AG04449 (cell line): ENCODE data around the gene PTPRJ.

ENCODE experiments used
- CTCF ChIA-PET: fragments of 350-600 bp; formaldehyde crosslinking; extraction: SDS; loops from one replicate; lab custom pipeline; 2021; ENCODE audit warnings: antibody characterized with exemption; lab: Yijun Ruan, JAX
- POLR2A ChIA-PET: fragments of 400-600, 350-600 bp; formaldehyde crosslinking; extraction: SDS; loops from one replicate; lab custom pipeline; 2020; ENCODE audit warnings: antibody characterized with exemption, inconsistent platforms; lab: Yijun Ruan, JAX
- DNase-seq: peaks from one replicate; pipeline ENCODE4 v3.0.0-alpha.2; 2010; ENCODE audit warnings: low read depth, low spot score
- H3K4me3 ChIP-seq: 2 replicates; pipeline ENCODE4 v1.5.1; 2011; ENCODE audit warnings: low read depth, mild to moderate bottlenecking, control low read depth, low read length
- TF ChIP-seq, protein P1 (sequence below): IDR thresholded peaks from one replicate; pipeline ENCODE4 v1.5.1; 2011; ENCODE audit warnings: mild to moderate bottlenecking, moderate library complexity, low read length, control low read depth, inconsistent platforms; ENCODE audit not compliant: insufficient read depth; ENCODE audit errors: missing control alignments

PTPRJ gene

GRCh38 chr11:47979378-47980087, 826 bp upstream of the PTPRJ start:
- no peak for DNase-seq
- ChIA-PET POLR2A (no interaction called here), CTCF (interaction anchor here (0.8 to 3.9 kb wide), 5 partner anchors 10 to 131 kb away, joined by 3 to 21 read pairs (median 4); no protein-coding TSS in a partner anchor)
- TF ChIP-seq, protein P1, sequence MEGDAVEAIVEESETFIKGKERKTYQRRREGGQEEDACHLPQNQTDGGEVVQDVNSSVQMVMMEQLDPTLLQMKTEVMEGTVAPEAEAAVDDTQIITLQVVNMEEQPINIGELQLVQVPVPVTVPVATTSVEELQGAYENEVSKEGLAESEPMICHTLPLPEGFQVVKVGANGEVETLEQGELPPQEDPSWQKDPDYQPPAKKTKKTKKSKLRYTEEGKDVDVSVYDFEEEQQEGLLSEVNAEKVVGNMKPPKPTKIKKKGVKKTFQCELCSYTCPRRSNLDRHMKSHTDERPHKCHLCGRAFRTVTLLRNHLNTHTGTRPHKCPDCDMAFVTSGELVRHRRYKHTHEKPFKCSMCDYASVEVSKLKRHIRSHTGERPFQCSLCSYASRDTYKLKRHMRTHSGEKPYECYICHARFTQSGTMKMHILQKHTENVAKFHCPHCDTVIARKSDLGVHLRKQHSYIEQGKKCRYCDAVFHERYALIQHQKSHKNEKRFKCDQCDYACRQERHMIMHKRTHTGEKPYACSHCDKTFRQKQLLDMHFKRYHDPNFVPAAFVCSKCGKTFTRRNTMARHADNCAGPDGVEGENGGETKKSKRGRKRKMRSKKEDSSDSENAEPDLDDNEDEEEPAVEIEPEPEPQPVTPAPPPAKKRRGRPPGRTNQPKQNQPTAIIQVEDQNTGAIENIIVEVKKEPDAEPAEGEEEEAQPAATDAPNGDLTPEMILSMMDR, result no peak
- H3K4me3 ChIP-seq, result peak overlapping the region; percentile 65

- no peak for DNase-seq
- peak overlapping the region; percentile 65 for H3K4me3 ChIP-seq
- CTCF ChIA-PET, result no interaction called here
- TF ChIP-seq, protein P1, result peak; percentile 40
- POLR2A ChIA-PET, result no interaction called here
Measured at GRCh38 chr11:47980907-47981621, 705 bp downstream of the PTPRJ start.

DNA sequence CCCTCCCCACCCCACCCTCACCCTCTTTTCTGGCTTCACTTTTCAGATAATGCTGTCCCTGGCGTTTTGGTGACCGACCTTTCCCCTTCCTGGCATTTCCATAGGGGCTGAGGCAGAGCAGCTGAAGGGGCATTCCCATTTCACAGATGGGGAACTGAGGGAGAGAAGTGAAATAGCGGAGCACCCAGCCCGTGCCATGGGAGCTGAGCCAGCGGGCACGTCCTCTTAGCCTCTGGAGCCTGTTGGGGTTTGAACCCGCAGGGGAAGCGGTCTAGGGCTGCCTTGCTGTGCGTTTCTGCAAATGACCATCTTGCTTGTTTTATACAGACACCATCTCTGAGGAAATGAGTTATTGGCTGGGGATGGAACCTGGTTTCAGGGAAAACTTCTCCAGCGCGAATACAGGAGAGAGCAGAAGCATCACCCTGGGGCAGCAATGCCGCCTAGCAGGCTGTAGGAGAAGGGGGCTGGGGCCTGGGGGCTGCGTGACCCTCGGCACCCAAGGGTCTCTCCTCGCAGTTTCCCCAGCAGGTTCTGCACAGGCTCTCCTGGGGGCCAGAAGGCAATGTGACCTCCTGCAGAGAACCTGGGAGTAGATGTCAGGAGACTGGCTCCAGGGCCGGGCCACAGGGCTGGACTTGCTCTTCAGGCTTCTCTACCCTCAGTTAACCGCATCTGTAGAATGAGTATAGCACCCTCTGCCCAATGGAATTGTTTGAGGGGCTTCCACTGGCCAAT, 1.5 kb downstream of the PTPRJ start:
- H3K4me3 ChIP-seq, result peak overlapping the region; percentile 65
- ChIA-PET POLR2A (no interaction called here), CTCF (interaction anchor here (0.9 to 3.1 kb wide), 6 partner anchors 11 to 126 kb away, joined by 3 to 15 read pairs (median 6); no protein-coding TSS in a partner anchor)
- TF ChIP-seq, protein P1, result no peak
- DNase-seq, result no peak

GRCh38 chr11:47982616-47983015, 2.3 kb downstream of the PTPRJ start:
- POLR2A ChIA-PET, result no interaction called here
- CTCF ChIA-PET, result interaction anchor here (0.9 to 3.1 kb wide), 8 partner anchors 11 to 127 kb away, joined by 3 to 15 read pairs (median 6); no protein-coding TSS in a partner anchor
- TF ChIP-seq, protein P1, result no peak
- no peak overlapping the region for H3K4me3 ChIP-seq
- no peak for DNase-seq

GRCh38 chr11:47983464-47984397, 3.4 kb downstream of the PTPRJ start:
- DNase-seq, result no peak
- POLR2A ChIA-PET, result no interaction called here
- CTCF ChIA-PET, result interaction anchor here (0.7 to 3.1 kb wide), 8 partner anchors 10 to 125 kb away, joined by 3 to 15 read pairs (median 6); no protein-coding TSS in a partner anchor
- TF ChIP-seq, protein P1, result no peak
- no peak overlapping the region for H3K4me3 ChIP-seq
